ENCODE measurements around the gene RFNG.

DNA sequence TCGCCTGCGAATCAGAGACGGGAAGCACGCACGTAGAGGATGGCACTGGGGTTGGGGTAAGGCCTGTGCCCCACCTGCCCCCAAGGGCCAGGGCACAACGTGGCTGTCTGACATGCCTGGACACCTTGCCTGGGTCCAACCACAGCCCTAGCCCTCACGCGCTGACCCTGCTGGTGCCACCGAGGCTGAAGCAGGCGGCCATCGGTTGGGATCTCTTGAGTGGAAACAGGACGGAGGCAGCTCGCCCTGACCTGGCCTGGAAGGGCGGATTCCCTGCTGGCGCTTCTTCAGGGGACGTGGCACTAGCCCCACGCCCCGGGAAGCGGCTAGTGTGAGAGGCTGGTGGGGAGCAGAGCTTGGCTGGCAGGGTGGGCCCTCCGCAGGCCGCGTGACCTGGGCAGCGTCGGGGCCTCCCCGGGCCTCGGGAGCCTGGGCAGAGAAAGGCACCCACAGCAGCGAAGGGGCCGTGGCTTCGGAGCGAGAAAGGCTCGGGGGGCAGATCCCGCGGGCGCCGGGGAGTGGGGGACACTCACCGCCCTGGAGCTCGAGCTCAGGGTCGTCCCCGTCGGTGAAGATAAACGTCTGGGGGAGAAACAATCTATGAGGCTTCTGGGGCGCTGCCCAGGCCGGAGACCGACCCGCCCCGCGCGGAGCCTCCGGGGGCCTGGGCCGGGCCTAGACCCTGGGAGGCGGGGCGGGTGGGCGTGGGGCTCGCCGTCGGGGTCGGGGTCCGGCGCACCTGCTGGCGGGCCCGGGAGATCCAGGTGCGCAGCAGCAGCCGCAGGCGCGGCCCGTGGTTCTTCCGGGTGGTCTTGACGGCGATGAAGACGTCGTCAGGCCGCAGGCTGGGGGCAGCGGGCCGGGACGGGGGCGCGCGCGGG, 610 bp downstream of the RFNG start:
- TF ChIP-seq, protein P1, sequence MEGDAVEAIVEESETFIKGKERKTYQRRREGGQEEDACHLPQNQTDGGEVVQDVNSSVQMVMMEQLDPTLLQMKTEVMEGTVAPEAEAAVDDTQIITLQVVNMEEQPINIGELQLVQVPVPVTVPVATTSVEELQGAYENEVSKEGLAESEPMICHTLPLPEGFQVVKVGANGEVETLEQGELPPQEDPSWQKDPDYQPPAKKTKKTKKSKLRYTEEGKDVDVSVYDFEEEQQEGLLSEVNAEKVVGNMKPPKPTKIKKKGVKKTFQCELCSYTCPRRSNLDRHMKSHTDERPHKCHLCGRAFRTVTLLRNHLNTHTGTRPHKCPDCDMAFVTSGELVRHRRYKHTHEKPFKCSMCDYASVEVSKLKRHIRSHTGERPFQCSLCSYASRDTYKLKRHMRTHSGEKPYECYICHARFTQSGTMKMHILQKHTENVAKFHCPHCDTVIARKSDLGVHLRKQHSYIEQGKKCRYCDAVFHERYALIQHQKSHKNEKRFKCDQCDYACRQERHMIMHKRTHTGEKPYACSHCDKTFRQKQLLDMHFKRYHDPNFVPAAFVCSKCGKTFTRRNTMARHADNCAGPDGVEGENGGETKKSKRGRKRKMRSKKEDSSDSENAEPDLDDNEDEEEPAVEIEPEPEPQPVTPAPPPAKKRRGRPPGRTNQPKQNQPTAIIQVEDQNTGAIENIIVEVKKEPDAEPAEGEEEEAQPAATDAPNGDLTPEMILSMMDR (IDR thresholded peaks at IDR 0.05), result no peak
- no peak for TF ChIP-seq POLR2AphosphoS5 (IDR thresholded peaks at IDR 0.05; ENCODE audit: insufficient read depth in 1 of 2, low read depth in 1 of 2)
- TF ChIP-seq POLR2A (IDR thresholded peaks at IDR 0.05), result no peak

Data from vagina (tissue), 2 donors.